HepG2 (cell line): ENCODE data around the gene DGKB. TPM values are rescaled to one million over a fixed set of nuclear protein-coding genes. Genes with fewer than 3 reads are reported as not detected.

Experiments used
- ATAC-seq: fragments of 200-7000 bp; cut with Tn5 transposase; 3 replicates; pipeline ENCODE4 v1.9.1; 2020; ENCODE audit warnings: mild to moderate bottlenecking, moderate library complexity
- BruUV-seq: library from RNA; stranded (reverse); fragments of 400-500 nt; replicated peaks from 2 replicates; lab custom pipeline; 2021; lab: Mats Ljungman, UMichigan
- CTCF ChIA-PET: fragments of 300-600 bp; formaldehyde crosslinking; extraction: SDS; loops from one replicate; lab custom pipeline; 2021; ENCODE audit warnings: low total read pairs, inconsistent platforms, low intra/inter-chr PET ratio; lab: Yijun Ruan, JAX
- POLR2A ChIA-PET: fragments of 350-600 bp; sonication (Branson Sonifier 250); formaldehyde crosslinking; loops from one replicate; lab custom pipeline; 2020; ENCODE audit warnings: antibody characterized with exemption, inconsistent platforms; lab: Yijun Ruan, JAX
- DNase-seq: peaks from one replicate; pipeline ENCODE4 v3.0.0-alpha.2; 2015; ENCODE audit warnings: low spot score
- FAIRE-seq: peaks from 3 replicates; lab custom pipeline; 2011; peaks lifted over from hg19 to GRCh38; lab: Jason Lieb, UNC
- H2AFZ ChIP-seq: one replicate; pipeline ENCODE4 v1.6.1; 2011; ENCODE audit warnings: low read length, inconsistent platforms
- H3K27ac ChIP-seq: fragments of 300-600 bp; 3 replicates; pipeline ENCODE4 v1.8.0; 2011; ENCODE audit warnings: mixed run types, mild to moderate bottlenecking, mixed read lengths, low read length, inconsistent platforms; ENCODE audit not compliant: insufficient read depth; ENCODE audit errors: extremely low read length
- H3K27me3 ChIP-seq, 2 experiments: fragments of 200-600 bp in 1 of 2; 2 replicates in 1 of 2; 3 replicates in 1 of 2; pipeline versions ENCODE4 v1.6.0 to v1.8.0; 2011; ENCODE audit warnings: low read length in 2 of 2, mild to moderate bottlenecking in 2 of 2, moderate library complexity in 2 of 2, inconsistent platforms in 1 of 2; ENCODE audit not compliant: insufficient read depth in 2 of 2, control insufficient read depth in 1 of 2
- H3K36me3 ChIP-seq, 2 experiments: fragments of 200-600 bp in 1 of 2; replicated peaks in 1 of 2; 2 replicates in 1 of 2; 3 replicates in 1 of 2; pipeline versions ENCODE4 v1.5.1 to v1.8.0; 2011; ENCODE audit warnings: low read length in 2 of 2, inconsistent platforms in 1 of 2; ENCODE audit not compliant: insufficient read depth in 2 of 2, control insufficient read depth in 1 of 2
- H3K4me1 ChIP-seq: 2 replicates; pipeline ENCODE4 v1.5.1; 2012; ENCODE audit warnings: low read length, inconsistent platforms; ENCODE audit not compliant: insufficient read depth
- H3K4me2 ChIP-seq: 2 replicates; pipeline ENCODE4 v1.6.0; 2011; ENCODE audit warnings: low read depth, low read length, inconsistent platforms
- H3K4me3 ChIP-seq, 3 experiments: fragments of 200-600 bp in 1 of 3; sonication (generic), shearing (Covaris generic) in 1 of 3; replicated peaks in 1 of 3; 2 replicates each; pipeline ENCODE4 v1.5.1; 2011 to 2016; ENCODE audit warnings: low read length in 3 of 3, inconsistent platforms in 2 of 3, low read depth in 2 of 3, mild to moderate bottlenecking in 2 of 3, control low read depth in 1 of 3, mixed read lengths in 1 of 3; ENCODE audit not compliant: insufficient read depth in 1 of 3
- H3K79me2 ChIP-seq: one replicate; pipeline ENCODE4 v1.6.1; 2011; ENCODE audit warnings: low read length, inconsistent platforms; ENCODE audit not compliant: insufficient read depth
- H3K9ac ChIP-seq: 2 replicates; pipeline ENCODE4 v1.6.0; 2011; ENCODE audit warnings: mild to moderate bottlenecking, low read depth, low read length, inconsistent platforms; ENCODE audit not compliant: insufficient read depth
- H3K9me3 ChIP-seq: 2 replicates; pipeline ENCODE4 v1.5.1; 2012; ENCODE audit warnings: mild to moderate bottlenecking, low read length
- H4K20me1 ChIP-seq: 2 replicates; pipeline ENCODE4 v1.6.0; 2011; ENCODE audit warnings: inconsistent platforms, mild to moderate bottlenecking, low read length, moderate library complexity; ENCODE audit not compliant: insufficient read depth
- ATF7 ChIP-seq, 2 experiments: fragments of 450-650 bp in 1 of 2; sonication (generic) in 1 of 2; formaldehyde crosslinking in 1 of 2; IDR thresholded peaks; 2 replicates each; pipeline versions ENCODE4 v1.4.0 to v1.6.1; 2016 to 2020; ENCODE audit warnings: antibody characterized with exemption in 1 of 2, mild to moderate bottlenecking in 1 of 2, missing genetic modification reagents in 1 of 2
- CBX2 ChIP-seq, 2 experiments: fragments of 200-600 bp in 1 of 2; sonication (generic); formaldehyde crosslinking in 1 of 2; IDR thresholded peaks; 2 replicates each; pipeline versions ENCODE4 v1.7.0 to v1.8.1; 2018 to 2022; ENCODE audit warnings: low read depth in 2 of 2, low read length in 1 of 2, mild to moderate bottlenecking in 1 of 2, missing genetic modification reagents in 1 of 2
- FOXK2 ChIP-seq: fragments of 450-650 bp; IDR thresholded peaks from 2 replicates; pipeline ENCODE4 v1.6.1; 2016
- HOMEZ ChIP-seq: IDR thresholded peaks from 2 replicates; pipeline ENCODE4 v1.6.1; 2016; ENCODE audit warnings: low read depth
- KAT8 ChIP-seq: IDR thresholded peaks from 2 replicates; pipeline ENCODE4 v1.6.1; 2016; ENCODE audit warnings: missing genetic modification reagents, missing compliant biosample characterization
- MXD3 ChIP-seq: IDR thresholded peaks from 2 replicates; pipeline ENCODE4 v1.6.1; 2016; ENCODE audit warnings: mild to moderate bottlenecking, missing biosample characterization, missing genetic modification reagents
- RARG ChIP-seq: sonication (generic); formaldehyde crosslinking; IDR thresholded peaks from 2 replicates; pipeline ENCODE4 v1.4.0; 2020; ENCODE audit warnings: low read depth, mild to moderate bottlenecking, missing genetic modification reagents
- ZBTB1 ChIP-seq: sonication (generic); formaldehyde crosslinking; IDR thresholded peaks from 2 replicates; pipeline ENCODE4 v1.4.0; 2020; ENCODE audit warnings: missing genetic modification reagents, borderline replicate concordance
- ZBTB26 ChIP-seq: IDR thresholded peaks from 2 replicates; pipeline ENCODE4 v1.6.1; 2016; ENCODE audit warnings: missing compliant biosample characterization, missing genetic modification reagents, borderline replicate concordance
- ZNF441 ChIP-seq: sonication (generic); formaldehyde crosslinking; IDR thresholded peaks from 2 replicates; pipeline ENCODE4 v1.7.0; 2021; ENCODE audit warnings: missing genetic modification reagents, borderline replicate concordance
- ZNF616 ChIP-seq: sonication (generic); formaldehyde crosslinking; IDR thresholded peaks from 2 replicates; pipeline ENCODE4 v1.5.0; 2020; ENCODE audit warnings: low read depth, mild to moderate bottlenecking, missing genetic modification reagents
- WGBS: methylation state at CpG from one replicate; pipeline ENCODE4 v1.1.6; 2017; ENCODE audit warnings: low lambda C conversion rate; 5-methylcytosine and 5-hydroxymethylcytosine counted together
- in situ Hi-C: cut with HindIII; loops from 2 replicates; pipeline ENCODE4 v1.10.0; 2017; ENCODE audit warnings: low pct_unique_long_range_greater_than_20kb; ENCODE audit not compliant: extremely low pct_ligation_motif_present
- intact Hi-C: fragments of 100-400 bp; cut with micrococcal nuclease; formaldehyde crosslinking; loops from one replicate; pipeline ENCODE4 v1.10.0; 2022; ENCODE audit not compliant: unreplicated experiment
- polyA plus RNA-seq, 8 experiments: library from polyadenylated mRNA; depleted of rRNA in 3 of 8; stranded (reverse) in 7 of 8; unstranded in 1 of 8; fragments of >200 nt; fragmentation: Illumina TruSeq in 4 of 8; extraction: Trizol in 4 of 8; gene quantifications; 2 replicates each; pipeline versions ENCODE4 v1.2.1 to v1.2.3, GENCODE V29; 2011 to 2016; ENCODE audit warnings: low read depth in 4 of 8, missing spikeins in 1 of 8, mixed read lengths in 1 of 8; ENCODE audit not compliant: insufficient read depth in 1 of 8
- total RNA-seq, 5 experiments: library from RNA; depleted of rRNA; stranded (reverse); fragments of >200 nt; fragmentation: Illumina TruSeq; extraction: Trizol; gene quantifications; 2 replicates each; pipeline ENCODE4 v1.2.3, GENCODE V29; 2016; ENCODE audit warnings: low read depth in 1 of 5

The DGKB gene
- total and polyA plus RNA-seq, 2 of the 13 experiments (the other 11 are each of a cell fraction or from before 2014, with no cell fraction given) = not detected

- H3K36me3 ChIP-seq = no peaks in the 10 kb centered on the region
- WGBS = 20% methylated on average over 4 of the region's 5 CpGs
- H3K9me3 ChIP-seq = peaks cover 80% of the 10 kb centered on the region
- intact Hi-C loops = no loop called here
- in situ Hi-C loops = no loop called here
- H3K4me2 ChIP-seq = no peak overlapping the region
- ATAC-seq (no peak), FAIRE-seq (no peak), DNase-seq (no peak)
- no peak for TF ChIP-seq FOXK2
- no peak for TF ChIP-seq ATF7 (IDR thresholded peaks at IDR 0.05)
- no peak for TF ChIP-seq ATF7 (CRISPR knock-in tag; IDR thresholded peaks at IDR 0.05)
- no peak for TF ChIP-seq CBX2 (IDR thresholded peaks at IDR 0.05; ENCODE audit: low read depth, low read length)
- TF ChIP-seq CBX2 (CRISPR knock-in tag; IDR thresholded peaks at IDR 0.05; ENCODE audit: low read depth) = no peak
- no peak for TF ChIP-seq ZBTB1 (CRISPR knock-in tag)
- no peak for TF ChIP-seq ZNF441
- TF ChIP-seq MXD3 (CRISPR knock-in tag) = no peak
- no peak for TF ChIP-seq RARG
- no peak for TF ChIP-seq ZBTB26 (CRISPR knock-in tag)
- no peak for TF ChIP-seq HOMEZ (CRISPR knock-in tag)
- no peak for TF ChIP-seq ZNF616 (CRISPR knock-in tag)
- TF ChIP-seq KAT8 (CRISPR knock-in tag) = no peak
- ChIA-PET POLR2A (no interaction called here), CTCF (no interaction called here)
- no peak overlapping the region for H2AFZ ChIP-seq
- H3K4me3 ChIP-seq = no peak overlapping the region
- H4K20me1 ChIP-seq = no peaks in the 10 kb centered on the region
- no peaks in the 10 kb centered on the region for H3K4me1 ChIP-seq
- no TSS peak for BruUV-seq
- H3K9ac ChIP-seq = no peak overlapping the region
- no peaks in the 10 kb centered on the region for H3K79me2 ChIP-seq
- H3K27ac ChIP-seq = no peak overlapping the region
- H3K27me3 ChIP-seq = no peaks in the 10 kb centered on the region
Measured at GRCh38 chr7:14242175-14242574, 660.4 kb downstream of the DGKB start.
